Measurements from ENCODE around the gene PIEZO1.

Gene PIEZO1

DNA sequence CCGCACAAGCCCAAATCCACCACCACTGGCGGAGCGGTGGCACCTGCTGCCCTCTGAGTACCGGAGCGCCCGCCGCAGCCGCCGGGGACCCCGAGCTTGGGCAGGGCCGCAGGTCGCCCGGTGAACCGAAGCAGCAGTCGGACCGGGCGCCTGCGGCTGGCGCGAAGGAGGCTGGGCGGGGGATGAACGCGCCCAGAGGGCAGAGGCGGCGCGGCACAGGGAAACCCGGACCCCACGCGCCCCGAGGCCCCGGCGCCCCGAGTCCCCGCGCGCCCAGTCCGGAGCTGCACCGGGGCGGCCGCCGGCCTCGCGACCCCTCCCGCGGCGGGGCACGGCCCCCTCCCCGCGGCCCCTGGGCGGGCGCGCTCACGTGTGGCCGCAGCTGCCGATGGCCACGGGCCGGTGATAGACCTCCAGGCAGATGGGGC, 79.2 kb downstream of the PIEZO1 start:
- in situ Hi-C loops (cut with MboI; ENCODE audit: low sequenced_read_pairs) = no loop called here

GRCh38 chr16:88705076-88705684, 79.8 kb downstream of the PIEZO1 start:
- in situ Hi-C loops (cut with MboI; ENCODE audit: low sequenced_read_pairs) = no loop called here

DNA sequence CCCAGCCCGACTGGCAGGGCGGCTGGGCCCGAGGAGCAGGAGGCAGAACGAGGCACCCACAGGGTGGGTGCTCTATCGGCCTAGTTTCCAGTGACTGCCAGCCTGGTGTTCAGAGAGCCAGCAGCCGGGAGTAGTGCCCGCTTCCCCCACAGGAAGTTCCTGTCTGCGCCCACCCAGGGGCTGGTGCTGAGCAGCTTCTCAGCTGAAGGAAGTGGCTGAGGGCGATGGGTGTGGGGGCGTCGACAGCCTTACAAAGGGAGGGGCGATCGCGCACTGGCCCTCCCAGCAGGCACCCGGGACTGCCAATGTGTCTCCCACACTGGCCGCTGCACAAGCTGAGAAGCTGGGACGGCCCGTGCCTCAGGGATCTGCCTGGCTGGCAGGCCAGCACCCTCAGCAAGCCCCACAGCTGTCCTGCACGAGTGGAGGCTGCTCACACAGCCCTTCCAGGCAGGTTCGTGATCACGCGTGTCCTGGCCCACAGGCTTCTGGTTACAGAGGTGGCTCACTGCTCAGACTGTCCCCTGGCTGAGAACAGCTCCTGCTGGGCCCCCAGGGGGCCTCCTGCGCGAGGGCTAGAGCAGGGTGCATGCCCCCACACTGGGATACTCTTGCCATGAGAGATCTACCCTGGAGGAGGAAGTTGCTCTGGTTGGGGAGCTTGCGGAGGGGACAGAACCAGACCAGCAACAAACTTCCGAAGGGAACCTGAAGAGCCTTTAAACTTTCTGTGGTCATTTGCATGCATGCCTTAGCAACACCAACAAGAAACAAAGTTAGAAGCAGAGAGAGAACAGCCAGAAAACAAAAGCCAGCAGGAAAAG, 81.3 kb downstream of the PIEZO1 start:
- in situ Hi-C loops (cut with MboI; ENCODE audit: low sequenced_read_pairs) = no loop called here

DNA sequence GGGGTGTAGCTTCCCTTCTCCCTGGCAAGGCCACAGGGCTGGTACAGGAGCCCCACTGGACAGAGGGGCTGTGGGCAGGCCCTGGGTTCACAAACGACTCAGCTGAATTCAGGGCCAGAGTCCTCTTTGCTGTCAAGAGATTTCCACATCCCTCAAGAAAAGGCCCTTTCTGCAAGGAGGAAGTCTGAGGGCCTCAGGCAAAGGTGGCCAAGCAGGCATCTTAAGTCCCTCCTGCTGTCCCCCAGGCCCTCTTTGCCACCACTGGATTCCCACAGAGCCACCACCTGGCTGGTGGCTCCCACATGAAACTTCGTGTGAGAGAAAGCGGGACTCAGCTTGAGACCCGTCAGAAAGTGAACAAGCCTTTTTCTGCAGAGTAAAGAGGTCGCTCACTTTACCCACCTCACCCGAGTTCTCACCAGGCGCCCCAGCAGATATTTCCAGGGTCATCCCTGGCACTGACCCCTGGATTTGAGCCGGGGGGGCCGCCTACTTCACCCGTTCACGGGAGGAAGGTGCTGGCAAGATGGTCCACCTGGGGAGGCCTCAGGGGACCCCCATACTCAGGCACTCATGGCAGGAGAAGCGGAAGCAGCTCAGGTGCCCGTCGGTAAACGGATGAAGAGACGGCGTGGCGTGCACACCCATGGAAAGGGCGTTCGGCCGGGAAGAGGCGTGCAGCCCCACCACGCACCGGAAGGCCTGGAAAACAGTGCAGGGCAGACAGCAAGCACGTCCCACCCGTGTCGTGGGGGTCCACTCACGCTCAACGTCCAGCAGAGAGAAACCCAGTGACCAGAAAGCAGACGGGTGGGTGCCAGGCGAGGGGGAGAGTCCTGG, 82.4 kb downstream of the PIEZO1 start:
- in situ Hi-C loops (cut with MboI; ENCODE audit: low sequenced_read_pairs) = no loop called here

DNA sequence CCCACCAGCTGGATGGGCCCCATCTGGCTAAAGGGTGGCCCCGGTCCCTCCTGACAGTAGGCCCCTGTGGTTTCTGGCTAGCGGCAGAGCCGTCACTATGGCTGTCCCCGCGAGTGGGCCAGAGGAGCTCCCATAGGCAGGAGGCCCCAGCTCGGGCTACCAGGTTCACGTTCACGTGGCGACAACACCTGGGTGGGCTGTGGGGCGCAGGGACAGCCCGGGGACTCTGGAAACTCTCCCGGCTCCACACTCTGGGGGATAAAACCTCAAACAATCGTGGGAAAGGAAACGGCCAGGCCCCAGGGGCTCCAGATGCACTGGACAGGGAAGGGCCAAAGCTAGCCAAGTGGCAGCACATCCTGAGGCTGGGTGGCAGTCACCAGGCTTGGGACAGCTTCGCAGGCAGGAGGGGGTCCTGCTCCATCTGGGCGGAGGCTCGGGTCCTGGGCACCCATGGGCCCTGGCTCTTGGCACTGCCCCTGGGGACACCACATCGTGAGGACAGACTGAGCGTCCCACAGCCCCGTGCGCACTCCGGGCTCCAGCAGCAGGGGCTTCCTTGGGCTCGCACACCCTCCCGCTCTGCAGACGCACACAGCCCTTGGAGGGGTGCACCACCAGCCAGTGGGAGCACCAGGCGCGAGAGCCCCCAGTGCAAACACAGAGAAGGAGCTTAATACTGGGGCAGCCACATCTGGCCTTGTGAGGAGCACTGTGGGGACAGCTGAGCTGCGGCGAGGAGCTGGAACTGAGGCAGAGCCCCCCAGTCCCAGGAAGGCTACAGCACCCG, 83.2 kb downstream of the PIEZO1 start:
- in situ Hi-C loops (cut with MboI; ENCODE audit: low sequenced_read_pairs) = no loop called here

GRCh38 chr16:88700636-88701482, 84.2 kb downstream of the PIEZO1 start:
- in situ Hi-C loops (cut with MboI; ENCODE audit: low sequenced_read_pairs) = no loop called here

DNA sequence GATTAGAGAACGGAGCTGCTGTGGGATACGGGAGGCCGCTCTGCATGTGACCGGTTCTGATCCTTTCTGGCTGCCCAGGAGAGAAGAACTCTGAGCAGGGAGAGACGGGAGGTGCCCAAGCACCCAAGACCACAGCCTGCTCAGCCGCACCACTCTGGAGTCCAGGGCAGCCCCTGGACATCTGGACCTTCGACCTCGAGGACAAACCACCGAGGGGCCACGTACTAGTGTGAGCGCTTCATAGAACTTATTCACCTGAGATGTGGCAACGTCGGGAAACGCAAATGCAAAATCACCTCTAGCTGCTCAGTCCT, 84.7 kb downstream of the PIEZO1 start:
- in situ Hi-C loops (cut with MboI; ENCODE audit: low sequenced_read_pairs) = no loop called here

DNA sequence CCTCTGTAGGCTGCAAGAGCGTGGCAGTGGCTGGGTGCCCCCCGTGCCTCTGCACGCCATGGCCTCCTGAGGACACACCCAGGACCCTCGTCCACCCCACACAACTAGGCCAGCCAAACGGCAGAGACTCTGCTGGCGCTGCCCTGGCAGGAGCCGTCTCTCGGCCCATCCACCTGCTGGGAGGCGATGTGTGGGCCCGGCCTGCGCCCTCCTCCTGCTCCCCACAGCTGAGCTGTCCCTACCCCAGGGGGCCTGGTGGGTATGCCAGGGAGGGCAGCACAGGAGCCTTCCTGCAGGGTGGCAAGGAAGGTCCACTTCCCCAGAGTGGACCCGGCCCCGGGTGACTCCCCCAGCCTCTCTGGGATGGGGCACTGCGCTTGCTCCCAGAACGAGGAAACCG, 85.8 kb downstream of the PIEZO1 start:
- in situ Hi-C loops (cut with MboI; ENCODE audit: low sequenced_read_pairs) = no loop called here

DNA sequence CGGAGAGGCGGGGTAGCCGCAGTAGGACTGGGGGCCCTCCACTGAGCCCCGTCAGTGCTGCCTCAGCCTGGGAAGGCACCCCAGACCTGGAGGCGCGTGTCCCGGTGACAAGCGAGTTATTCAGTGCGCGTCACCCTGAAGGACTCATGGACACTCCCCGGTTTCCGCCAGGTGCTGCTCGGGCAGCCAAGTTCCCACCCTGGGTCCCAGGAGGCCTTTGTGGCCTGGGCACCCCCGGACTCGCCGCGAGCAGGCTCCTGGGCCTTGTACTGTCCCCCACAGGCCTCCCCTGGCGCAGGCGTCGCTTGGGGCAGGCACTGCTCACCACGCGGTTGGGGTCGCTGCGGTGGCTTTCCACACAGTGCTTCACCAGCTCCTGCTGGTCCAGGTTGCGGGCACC, 86.4 kb downstream of the PIEZO1 start:
- in situ Hi-C loops (cut with MboI; ENCODE audit: low sequenced_read_pairs) = no loop called here

GRCh38 chr16:88697831-88698615, 87.0 kb downstream of the PIEZO1 start:
- in situ Hi-C loops (cut with MboI; ENCODE audit: low sequenced_read_pairs) = no loop called here

- in situ Hi-C loops (cut with MboI; ENCODE audit: low sequenced_read_pairs) = no loop called here
These were observed 87.7 kb downstream of the PIEZO1 start for GRCh38 chr16:88697116-88697830.

- in situ Hi-C loops (cut with MboI; ENCODE audit: low sequenced_read_pairs) = no loop called here
These were observed 88.6 kb downstream of the PIEZO1 start for GRCh38 chr16:88696441-88696840.

DNA sequence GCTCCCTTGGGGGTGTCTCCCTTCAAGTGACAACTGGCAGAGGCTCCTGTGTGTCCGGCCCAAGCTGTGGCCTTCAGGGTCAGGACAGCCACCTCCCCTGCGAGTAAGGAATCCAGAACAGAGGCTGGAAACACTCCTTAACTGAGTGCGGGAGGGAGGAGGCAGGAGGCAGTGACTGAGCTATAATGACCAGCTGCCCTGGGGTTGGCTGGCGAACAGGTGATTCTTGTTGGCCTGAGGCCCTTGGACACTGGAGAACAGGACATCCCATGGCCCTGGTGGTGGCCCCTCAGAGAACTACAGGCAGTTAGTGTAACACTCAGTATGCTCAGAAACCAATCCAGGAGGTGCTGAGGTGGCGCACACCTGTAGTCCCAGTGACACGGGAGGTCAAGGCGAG, 89.3 kb downstream of the PIEZO1 start:
- in situ Hi-C loops (cut with MboI; ENCODE audit: low sequenced_read_pairs) = no loop called here

DNA sequence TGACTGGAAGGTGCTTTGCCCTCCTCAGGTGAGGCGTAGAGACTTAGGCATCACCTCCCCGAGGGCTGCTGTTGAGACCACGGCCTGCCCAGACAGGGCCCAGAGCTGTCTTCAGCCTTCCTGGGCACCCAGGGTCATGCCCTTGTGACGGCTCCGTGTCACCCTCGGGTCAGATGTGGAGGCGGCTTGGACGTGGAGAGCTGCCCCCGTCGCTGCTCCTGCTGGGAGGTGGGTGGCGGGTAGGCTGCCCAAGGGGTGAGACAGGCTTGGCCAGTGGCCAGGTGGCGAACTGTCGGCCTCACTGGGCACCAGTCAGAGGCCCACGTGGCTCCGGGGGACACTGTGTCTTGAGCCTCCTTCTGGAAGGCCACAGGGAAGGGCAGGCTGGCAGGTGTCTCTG, 89.8 kb downstream of the PIEZO1 start:
- in situ Hi-C loops (cut with MboI; ENCODE audit: low sequenced_read_pairs) = no loop called here

DNA sequence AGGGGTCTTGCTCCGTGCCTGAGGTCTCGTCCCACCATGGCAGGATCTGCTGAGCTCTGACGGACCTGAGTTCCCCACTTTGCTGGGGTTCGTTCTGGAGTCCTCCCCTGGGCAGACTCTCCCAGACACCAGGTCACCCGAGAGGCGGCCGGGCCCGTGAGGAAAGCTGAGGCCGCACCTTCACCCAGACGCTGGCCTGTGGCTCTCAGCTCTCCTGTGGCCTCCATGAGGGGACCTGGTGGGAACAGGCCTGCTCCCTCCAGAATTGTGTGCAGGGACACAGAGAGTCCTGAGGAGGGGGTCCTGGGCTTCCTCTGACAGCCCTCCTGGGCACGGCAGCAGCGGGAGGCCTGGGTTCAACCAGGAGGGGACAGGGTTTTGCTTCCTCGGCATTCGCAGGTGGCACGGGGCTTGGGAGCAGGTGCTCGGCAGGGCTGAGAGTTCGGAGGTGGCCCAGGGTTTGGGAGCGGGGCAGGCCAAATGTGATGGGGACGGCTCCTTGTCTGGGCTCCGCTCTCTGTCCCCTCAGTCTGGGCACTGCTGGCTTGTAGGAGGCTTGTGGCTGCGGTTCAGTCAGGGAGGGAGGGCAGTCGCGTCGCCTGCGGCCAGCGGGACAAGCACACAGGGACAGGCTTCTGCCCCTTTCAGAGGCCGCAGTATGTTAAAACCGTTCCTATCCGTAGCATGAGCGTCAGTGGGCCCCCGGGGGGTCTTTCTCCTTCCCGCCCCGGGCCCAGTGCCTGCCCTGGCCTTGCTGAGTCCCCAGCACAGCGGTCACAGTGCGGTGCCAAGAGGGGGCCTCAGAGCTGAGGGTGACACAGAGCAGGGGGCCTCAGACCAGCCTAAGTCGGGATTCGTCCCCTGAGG, 90.6 kb downstream of the PIEZO1 start:
- in situ Hi-C loops (cut with MboI; ENCODE audit: low sequenced_read_pairs) = no loop called here

DNA sequence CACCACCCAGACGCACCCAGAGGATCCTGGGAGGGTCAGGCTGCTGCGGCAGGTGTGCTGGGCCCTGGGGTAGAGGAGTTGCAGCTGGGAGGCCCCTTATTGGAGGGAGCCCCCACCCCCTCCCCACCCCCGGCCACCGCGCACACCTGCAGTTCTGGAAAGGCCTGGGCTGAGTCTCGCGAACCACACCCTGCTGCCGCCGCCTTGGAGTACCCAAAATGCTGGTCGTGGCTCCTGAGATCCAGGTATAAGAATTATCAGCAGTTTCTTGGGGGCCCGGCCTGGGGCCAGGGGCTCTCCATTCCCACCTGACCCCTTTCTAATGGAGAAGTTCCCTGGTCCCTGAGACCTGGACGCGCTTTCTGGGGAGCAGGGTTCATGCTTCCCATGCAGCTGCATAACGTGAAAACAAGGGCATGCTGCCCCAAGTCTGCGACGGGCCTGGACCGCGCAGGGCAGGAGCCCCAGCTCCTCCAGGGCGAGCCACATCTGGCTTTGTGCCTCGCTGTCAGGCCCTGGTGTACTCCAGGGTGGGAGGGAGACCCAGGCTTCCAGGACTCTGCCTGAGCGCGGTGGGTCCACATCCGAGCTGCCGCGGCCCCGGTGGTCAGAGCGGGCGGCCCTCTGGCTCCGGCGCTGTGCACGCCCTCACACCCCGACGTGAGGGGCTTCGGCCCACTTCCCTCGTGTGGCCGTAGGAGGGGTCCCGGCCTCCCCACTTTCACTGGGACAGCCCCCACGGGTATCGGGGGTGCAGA, 91.4 kb downstream of the PIEZO1 start:
- in situ Hi-C loops (cut with MboI; ENCODE audit: low sequenced_read_pairs) = no loop called here

GRCh38 chr16:88692861-88693260, 92.2 kb downstream of the PIEZO1 start:
- in situ Hi-C loops (cut with MboI; ENCODE audit: low sequenced_read_pairs) = no loop called here

Data from hTERT RPE-1 (cell line).